HG02678 (cell line): ENCODE measurements around the gene CACNA1F.

ENCODE experiments used
- ATAC-seq: cut with Tn5 transposase; IDR thresholded peaks from one replicate; pipeline ENCODE4 v1.9.1; 2021; ENCODE audit warnings: mild to moderate bottlenecking, moderate library complexity; ENCODE audit not compliant: unreplicated experiment

CACNA1F gene

DNA sequence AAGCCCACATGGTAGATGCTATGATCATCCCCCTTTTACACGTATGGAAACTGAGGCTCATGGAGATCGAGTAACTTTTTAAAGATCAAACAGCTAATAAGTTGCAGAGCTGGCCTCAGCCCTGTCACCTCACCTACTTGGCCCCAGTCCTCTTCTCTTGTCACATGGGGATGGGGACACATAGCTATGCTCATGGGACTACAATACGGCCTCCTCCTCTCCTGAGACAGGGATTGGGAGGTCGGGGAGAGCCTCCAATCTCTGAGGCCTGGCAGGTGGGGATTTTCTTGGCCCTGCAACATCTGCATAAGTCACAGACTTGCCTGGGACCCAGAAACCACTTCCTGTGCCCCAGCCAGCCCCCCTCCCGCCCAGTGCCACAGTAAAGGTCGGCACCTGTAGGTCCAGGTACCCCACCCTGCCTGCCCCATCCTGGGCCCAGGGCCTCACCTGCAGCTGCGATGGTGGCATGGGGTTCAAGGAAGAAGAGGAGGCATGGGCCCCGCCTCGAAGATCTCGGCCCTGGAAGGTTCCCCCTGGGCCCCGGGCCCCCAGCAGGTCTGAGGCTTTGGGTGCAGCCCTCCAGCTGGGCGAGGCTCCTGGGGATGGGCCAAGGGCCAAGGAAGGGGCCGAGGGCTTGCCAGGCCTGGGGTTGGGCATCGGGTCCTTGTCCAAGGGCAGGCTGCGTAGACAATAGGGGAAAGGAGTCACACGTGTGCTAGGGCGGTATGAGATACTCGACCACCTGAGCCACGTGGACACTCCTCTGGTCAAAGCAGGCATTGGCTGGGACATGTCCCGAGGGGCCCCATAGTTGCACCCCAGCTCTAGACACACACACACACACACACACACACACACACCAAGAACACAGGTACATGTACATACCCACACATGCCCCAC lies 25.0 kb upstream of the CACNA1F start:
- ATAC-seq = no peak

DNA sequence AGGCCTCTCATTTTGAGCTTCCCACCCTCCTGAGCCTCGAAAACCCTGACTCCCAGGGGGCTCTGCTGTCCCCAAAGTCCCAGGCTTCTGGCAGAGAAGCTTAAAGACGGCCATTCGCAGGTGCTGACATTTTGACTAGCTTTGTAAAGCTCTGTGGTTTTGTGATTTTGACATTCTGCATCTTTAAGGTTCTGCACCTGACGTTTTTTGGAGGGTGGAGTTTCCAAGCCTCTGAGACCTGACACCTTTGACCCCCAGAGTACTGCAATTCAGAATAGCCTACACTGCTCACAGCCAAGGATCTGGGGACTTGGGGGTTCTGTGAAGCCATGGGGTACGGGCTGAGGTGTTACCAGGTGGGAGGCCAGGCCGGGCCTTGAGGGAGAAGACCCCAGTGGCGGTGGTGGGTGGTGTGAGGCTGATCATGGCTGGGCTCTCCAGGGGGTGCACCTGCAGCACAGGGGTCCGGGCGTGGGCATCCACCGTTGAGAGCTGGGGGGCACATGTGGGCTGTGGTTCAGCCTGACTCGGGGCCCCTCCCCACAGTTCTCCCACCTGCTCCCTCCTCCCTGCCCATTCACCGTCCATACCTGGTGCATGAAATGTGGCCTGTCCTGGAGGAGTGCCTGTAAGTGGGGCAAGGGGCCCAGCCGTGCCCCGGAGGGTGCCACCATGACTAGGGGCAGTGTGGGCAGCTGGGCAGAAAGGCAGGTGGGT lies 24.1 kb upstream of the CACNA1F start:
- no peak for ATAC-seq

DNA sequence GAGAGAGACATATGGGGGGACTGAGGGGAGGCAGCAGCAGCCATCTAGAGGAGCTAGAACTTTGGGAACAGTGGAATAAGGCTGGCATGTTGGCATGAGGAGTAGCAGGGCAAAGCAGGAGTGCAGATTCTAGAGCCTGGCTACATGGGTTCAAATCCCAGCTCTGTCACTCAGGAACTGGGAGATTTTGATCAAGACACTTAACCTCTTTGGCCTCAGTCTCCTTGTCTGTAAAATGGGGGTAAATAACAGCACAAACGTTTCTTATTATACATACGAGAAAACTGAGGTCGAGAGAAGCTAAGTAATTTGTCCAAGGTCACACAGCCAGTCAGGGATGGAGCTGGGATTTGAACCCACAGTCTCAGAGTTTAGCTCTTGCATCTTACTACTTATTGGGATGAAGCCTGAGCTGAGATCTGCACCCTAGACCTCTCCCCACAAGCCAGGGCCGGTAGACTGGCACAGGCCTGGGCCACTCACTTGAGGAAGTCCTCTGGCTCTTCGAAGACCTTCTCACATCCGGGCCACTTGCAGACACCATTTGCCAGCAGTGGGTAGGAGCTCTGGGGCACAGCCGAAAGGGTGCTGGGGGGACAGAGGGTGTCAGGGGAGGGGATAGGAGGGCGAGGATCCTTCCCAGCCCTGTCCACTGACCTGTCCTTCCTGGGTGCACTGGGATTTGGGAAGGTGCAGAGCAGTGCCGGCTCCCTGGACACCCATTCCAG lies 23.3 kb upstream of the CACNA1F start:
- no peak for ATAC-seq

DNA sequence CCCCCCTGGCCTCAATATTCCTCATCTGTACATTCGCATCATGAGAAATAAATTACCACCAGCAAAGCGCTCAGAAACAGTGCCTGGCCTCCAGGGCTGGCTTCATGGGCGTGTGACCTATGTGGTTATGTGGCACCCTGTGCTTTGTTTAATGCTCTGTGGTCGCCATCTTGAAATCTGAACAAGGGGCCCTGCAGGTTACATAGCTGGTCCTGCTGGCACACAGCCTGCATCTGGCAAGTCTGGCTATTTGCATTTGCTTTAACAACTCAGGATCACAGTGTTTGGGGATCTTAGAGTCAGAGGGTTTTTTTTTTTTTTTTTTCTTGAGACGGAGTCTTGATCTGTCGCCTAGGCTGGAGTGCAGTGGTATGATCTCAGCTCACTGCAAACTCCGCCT lies 21.5 kb upstream of the CACNA1F start:
- ATAC-seq = no peak

DNA sequence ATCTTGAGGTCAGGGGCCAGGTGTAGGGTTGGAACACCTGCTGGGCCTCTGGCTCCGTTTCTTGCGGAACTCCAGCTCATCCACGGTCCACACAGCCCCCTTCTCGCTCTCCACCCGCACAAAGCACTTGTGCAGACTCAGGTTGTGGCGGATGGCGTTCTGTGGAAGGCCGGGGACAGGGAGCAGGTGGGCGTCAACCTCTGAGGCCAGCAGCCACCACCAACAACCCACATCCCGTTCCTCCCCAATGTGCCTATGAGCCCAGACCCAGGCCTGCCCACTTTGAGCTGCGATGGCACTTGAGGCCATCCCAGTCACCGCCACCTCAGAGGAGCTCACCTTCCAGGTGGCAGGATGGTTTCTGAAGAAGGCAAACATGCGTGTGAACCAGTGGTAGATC lies 18.2 kb upstream of the CACNA1F start:
- no peak for ATAC-seq

DNA sequence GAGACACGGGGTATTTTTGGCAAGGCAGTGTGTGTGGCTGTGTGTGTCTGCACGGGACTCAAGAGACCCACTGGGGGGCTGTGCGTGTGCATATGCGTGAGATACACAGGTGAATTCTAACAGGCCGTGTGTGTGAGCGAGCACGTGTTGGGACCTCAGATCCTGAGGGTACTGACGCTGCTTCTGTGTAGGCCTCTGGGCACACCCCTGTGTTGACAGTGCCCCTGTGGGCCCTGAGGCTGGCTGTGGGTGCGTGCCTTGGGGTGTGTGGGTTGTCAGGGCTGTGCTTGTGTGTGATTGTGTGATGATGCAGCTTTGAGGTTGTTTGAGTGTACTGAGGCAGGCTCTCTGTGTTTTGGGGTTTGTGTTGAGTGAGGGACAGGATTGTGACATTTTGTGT lies 17.4 kb upstream of the CACNA1F start:
- ATAC-seq = no peak

DNA sequence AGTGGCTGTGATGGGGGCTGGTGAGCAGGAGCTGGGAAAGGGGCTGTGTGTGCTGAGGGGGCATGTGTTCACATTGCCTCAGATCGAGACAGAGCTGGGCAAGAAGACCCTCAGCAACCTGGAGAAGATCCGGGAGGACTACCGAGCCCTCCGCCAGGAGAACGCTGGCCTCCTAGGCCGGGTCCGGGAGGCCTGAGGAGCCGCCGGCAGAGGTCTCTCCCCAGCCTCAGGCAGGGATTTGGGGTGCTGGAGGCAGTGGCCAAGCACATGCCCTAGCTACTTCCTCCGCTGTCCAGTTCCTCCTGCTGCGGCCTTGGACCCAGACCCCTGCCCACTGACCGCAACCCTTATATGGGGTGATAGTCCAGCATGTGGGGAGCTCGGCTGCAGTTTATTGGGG lies 16.9 kb upstream of the CACNA1F start:
- no peak for ATAC-seq

DNA sequence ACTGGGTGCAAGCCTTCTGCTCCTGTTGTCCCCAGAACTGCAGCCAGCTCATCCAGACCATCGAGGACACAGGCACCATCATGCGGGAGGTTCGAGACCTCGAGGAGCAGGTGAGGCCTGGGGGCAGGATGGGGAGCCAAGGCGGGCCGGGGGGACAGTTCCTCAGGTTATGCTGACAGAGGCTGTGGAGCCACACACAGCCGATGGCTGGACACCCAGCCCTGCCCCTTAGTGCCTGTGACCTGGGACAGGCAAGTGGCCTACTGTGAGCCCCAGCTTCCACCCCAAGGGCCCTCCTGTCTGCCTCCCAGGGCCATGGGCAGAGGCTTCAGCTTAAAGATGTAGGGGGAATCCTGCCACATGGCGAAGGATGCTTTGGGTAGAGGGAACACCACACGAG lies 16.5 kb upstream of the CACNA1F start:
- no peak for ATAC-seq

DNA sequence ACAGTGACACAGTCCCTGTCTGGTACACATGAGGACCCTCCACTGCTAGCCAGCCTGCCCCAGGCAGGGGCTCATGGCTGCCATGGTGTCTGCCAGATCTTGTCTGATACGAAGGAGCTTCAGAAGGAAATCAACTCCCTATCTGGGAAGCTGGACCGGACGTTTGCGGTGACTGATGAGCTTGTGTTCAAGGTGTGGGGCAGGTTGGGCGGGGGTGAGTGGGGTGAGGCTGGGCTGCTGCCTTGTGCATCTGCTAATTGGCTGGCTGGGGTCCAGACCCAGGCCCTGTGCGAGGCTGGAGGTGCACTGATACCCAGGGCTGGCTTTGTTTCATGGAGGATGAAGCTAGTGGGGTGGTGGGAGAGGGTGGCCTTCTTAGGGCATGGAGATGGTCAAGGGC lies 15.9 kb upstream of the CACNA1F start:
- no peak for ATAC-seq

DNA sequence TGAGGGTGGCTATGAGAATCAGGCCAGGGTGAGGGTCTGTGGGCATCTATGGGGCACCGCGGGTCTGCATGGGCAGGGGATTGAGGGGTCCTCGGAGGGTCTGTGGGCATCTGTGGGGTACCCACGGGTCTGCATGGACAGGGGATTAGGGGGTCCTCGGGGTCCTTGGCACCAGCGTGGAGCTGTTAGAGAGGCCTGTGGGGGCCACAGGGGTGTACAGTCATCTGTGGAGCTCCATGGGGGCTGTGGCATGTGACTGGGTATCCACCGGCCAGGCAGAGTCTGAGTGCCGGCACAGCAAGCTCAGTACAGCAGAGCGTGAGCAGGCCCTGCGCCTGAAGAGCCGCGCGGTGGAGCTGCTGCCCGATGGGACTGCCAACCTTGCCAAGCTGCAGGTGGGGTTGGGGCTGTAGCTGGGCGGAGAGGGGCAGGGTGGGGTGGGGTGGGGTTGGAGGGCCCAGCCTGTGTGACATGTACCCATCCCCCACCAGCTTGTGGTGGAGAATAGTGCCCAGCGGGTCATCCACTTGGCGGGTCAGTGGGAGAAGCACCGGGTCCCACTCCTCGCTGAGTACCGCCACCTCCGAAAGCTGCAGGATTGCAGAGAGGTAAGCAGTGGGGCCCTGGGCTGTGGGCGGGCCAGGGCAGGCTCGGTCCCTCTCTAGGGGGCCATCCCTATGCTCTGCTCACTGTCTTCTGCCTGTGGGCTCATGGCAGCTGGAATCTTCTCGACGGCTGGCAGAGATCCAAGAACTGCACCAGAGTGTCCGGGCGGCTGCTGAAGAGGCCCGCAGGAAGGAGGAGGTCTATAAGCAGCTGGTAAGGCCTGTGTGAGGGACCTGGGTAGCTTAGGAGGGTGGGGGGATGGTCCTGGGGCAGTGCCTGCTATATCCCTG lies 15.0 kb upstream of the CACNA1F start:
- no peak for ATAC-seq

DNA sequence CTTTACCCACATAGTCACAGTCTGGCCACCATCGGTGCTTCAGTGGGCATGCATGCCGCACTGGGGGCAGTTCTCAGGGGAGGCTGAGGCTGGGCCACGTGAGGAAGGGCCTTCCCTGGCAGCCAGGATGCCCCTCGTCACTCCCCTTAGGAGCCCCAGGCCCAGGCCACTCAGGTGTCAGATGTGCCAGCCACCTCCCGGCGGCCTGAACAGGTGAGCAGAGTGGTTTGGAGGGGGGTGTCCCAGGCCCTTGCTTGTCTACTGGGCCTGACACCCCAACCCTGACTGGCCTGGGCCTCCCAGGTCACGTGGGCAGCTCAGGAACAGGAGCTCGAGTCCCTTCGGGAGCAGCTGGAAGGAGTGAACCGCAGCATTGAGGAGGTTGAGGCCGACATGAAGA lies 14.2 kb upstream of the CACNA1F start:
- ATAC-seq = no peak

DNA sequence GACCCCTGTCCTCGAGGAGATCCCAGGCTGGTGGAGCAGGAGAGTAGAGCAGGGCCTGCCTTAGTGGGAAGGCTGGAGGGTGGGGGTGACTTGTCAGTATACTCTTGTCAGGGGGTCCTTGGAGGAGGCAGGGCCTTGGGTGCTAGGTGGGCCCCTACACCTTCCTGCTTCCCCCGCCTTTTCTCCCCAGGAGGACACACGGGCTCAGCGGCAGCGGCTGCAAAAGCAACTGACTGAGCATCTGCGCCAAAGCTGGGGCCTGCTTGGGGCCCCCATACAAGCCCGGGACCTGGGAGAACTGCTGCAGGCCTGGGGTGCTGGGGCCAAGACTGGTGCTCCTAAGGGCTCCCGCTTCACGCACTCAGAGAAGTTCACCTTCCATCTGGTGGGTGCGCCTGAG lies 13.4 kb upstream of the CACNA1F start:
- ATAC-seq = no peak

DNA sequence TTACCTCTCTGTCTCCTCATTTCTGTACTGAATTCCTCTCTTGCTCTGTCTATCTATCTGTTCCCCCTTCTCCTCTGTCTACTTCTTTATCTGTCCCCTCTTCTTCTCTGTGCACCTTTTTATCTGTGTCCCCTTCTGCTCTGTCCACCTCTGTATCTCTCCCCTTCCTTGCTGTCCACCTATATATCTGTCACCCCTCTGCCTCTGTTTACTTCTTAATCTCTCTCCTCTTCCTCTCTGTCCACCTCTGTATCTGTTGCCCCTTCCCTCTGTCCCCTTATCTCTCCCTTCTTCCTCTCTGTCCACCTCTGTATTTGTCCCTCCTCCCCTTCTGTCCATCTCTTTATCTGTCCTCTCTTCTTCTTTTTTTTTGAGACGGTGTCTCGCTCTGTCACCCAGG lies 11.1 kb upstream of the CACNA1F start:
- no peak for ATAC-seq

DNA sequence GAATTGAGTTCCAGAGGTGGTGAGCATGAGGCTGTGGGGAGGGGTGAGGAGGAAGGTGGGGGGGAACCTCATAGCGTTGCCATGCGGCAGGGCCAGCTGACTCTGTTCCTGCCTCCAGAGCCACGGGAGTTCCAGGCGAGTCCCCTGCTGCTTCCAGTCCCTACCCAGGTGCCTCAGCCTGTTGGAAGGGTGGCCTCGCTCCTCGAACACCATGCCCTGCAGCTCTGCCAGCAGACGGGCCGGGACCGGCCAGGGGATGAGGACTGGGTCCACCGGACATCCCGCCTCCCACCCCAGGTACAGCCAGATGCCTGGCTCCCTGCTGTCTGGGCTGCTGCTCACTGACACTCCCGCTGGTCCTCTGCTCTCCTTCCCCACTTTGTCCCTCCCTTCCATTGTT lies 10.0 kb upstream of the CACNA1F start:
- no peak for ATAC-seq

DNA sequence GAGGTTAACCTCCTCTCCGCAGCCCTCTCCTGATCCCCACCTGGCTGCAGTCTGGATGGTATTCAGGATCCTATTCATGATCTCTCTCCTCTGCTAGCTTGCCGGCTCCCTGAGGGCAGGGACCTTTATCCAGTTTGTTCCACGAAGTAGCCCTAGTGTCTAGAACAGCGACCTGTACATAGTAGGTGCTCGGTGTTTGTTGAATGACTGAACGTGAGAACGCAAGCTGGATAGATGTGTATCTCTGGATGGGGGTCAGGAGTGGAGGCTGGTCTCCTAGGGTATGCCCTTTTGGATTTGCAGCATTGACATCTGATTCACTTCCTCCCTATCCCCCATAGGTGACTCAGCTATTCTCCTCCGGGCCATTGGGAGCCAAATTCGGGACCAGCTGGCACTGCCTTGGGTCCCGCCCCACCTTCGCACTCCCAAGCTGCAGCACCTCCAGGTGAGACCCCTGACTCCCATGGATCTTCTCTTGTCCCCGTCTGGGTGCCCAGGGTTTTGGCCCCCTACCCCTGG lies 9.5 kb upstream of the CACNA1F start:
- no peak for ATAC-seq

DNA sequence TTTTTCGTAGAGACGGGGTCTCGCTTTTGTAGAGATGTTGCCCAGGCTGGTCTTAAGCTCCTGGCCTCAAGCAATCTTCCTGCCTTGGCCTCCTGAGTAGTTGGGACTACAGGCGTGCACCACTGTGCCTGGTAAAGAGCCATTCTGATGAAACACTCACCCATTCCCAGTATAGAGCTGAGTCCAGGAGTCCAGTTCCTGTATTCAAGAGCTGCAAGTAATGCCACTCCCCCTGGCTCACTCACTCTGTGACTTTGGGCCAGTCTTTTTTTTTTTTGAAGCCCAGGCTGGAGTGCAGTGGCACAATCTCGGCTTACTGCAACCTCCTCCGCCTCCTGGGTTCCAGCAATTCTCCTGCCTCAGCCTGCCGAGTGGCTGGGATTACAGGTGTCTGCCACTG lies 5.6 kb upstream of the CACNA1F start:
- no peak for ATAC-seq

DNA sequence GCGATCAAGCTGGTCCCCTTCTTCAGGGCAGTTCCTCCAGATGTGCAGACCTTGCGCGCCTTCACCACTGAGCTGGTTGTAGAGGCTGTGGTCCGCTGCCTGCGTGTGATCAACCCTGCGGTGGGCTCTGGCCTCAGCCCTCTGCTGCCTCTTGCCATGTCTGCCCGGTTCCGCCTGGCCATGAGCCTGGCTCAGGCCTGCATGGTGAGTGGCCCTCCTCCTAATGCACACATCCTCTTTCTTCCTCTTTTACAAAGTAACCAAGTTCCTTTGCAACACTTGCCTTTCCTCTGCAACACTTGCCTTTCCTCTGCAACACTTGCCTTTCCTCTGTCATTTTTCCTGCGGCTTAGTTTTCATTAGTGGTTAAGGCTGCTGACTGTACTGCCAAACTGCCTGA lies 3.9 kb upstream of the CACNA1F start:
- no peak for ATAC-seq

DNA sequence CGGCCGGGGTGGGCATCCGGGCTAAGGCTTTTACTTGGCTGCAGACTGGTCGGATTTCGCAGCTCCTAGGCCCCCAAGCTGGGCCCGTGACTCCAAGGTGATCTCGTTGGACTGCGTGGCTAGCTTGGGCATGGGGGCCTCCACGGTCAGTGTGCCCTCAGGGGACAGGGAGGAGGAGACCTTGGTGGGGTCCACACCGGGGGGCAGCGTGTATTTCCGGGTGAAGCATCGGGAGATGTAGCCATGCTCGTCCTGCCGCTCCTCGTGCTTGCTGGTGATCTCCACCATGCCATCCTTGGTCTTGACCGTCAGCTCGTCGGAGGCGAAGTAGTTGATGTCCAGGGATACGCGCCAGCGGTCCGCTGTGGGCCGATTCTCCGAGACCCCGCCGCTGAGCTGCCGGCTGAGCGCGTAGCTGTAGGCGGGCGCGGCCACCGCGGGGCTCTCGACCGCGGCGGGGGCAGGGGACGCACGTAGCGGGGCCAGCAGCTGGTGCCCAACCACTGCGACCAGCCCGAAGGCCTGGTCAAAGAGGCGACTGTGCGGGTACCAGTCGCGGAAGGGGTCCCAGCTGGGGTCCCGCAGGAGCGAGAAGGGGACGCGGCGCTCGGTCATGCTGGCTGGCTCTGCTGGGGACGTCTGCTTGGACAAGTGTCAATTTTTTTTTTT lies 881 bp upstream of the CACNA1F start:
- no peak for ATAC-seq

DNA sequence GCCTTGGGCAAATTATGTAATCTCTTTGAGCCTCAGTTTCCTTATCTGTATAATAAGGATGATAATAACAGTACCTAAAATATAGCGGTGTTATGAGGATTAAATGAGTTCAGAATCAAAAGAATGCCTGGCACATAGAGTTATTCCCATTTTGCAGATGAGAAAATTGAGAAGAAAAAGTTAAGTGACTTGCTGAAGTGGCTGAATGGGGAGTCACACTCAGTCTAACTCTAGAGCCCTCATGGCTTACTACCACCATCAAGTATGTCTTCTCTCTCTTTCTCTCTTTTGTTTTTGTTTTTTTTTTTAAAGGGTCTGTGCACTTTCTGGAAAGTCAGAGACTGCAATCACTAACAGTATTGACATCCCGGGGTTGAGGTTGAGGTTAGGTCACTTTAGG lies 615 bp downstream of the CACNA1F start:
- ATAC-seq = no peak
